ENCODE data around the gene SFI1.

DNA sequence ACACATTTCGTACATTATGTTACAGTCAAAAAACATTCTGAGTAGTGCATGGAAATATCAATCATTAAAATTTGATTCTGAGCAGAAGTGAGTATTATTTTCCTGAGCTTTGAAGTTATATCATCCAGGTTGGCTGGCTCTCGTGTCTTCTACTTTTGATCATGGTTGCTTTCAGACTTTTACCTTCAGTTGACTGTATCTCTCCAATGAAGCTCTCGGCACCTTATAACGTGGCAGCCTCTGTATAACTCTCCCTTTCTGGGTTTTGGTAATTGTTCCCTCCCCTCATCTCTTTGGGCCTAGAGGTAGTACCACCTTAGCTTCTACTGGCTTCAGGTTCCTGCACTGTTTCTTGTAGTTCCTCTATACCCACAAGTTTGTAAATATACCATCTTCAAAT lies 12.2 kb downstream of the SFI1 start:
- TF ChIP-seq, protein P1, sequence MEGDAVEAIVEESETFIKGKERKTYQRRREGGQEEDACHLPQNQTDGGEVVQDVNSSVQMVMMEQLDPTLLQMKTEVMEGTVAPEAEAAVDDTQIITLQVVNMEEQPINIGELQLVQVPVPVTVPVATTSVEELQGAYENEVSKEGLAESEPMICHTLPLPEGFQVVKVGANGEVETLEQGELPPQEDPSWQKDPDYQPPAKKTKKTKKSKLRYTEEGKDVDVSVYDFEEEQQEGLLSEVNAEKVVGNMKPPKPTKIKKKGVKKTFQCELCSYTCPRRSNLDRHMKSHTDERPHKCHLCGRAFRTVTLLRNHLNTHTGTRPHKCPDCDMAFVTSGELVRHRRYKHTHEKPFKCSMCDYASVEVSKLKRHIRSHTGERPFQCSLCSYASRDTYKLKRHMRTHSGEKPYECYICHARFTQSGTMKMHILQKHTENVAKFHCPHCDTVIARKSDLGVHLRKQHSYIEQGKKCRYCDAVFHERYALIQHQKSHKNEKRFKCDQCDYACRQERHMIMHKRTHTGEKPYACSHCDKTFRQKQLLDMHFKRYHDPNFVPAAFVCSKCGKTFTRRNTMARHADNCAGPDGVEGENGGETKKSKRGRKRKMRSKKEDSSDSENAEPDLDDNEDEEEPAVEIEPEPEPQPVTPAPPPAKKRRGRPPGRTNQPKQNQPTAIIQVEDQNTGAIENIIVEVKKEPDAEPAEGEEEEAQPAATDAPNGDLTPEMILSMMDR (IDR thresholded peaks at IDR 0.05 in 8 of 11, conservative IDR thresholded peaks at IDR 0.05 in 3 of 11): no peak
- no peak for TF ChIP-seq POLR2AphosphoS5 (IDR thresholded peaks at IDR 0.05)
